ENCODE data around the gene COG4. TPM values are rescaled to one million over a fixed set of nuclear protein-coding genes. Genes with fewer than 3 reads are reported as not detected.

The COG4 gene
- total RNA-seq, 3 donors from 2014 or later: 36.4 to 46.1 (median 41.3) TPM

- no peak for TF ChIP-seq POLR2AphosphoS5 (IDR thresholded peaks at IDR 0.05)
- DNase-seq (ENCODE audit: low spot score in 2 of 2): peak in 1 of 2 donors; percentile 10
- peaks cover 21% of the 10 kb centered on the region for H3K36me3 ChIP-seq
Measured at GRCh38 chr16:70570967-70571570, 47.7 kb upstream of the COG4 start.

GRCh38 chr16:70569752-70570151, 46.4 kb upstream of the COG4 start:
- H3K36me3 ChIP-seq: peaks cover 21% of the 10 kb centered on the region

More at GRCh38 chr16:70570967-70571570, 47.7 kb upstream of the COG4 start:
- Histone ChIP-seq H3K27me3 (no peaks in the 10 kb centered on the region), H3K4me3 (no peak overlapping the region), H3K27ac (peak overlapping the region; percentile 12 to 18), H3K4me1 (peaks cover under 1 to 15% of the 10 kb centered on the region in 2 donors), H3K9me3 (no peaks in the 10 kb centered on the region)
- intact Hi-C loops (cut with DNase I; ENCODE audit: low total_unique reads): no loop called here

GRCh38 chr16:70568601-70569237, 45.4 kb upstream of the COG4 start:
- no peak for DNase-seq (ENCODE audit: low spot score in 2 of 2)
- H3K27me3 ChIP-seq: no peaks in the 10 kb centered on the region
- peaks cover 25% of the 10 kb centered on the region for H3K36me3 ChIP-seq
- H3K4me1 ChIP-seq: peaks cover 0 to 6% of the 10 kb centered on the region in 2 donors
- H3K4me3 ChIP-seq: no peak overlapping the region
- H3K27ac ChIP-seq: peak overlapping the region; percentile 17 to 67
- no peak for TF ChIP-seq CTCF (IDR thresholded peaks at IDR 0.05)
- TF ChIP-seq POLR2A (IDR thresholded peaks at IDR 0.05): no peak
- no peak for TF ChIP-seq POLR2AphosphoS5 (IDR thresholded peaks at IDR 0.05)
- no peaks in the 10 kb centered on the region for H3K9me3 ChIP-seq
- intact Hi-C loops (cut with DNase I; ENCODE audit: low total_unique reads): no loop called here

More at GRCh38 chr16:70569752-70570151, 46.4 kb upstream of the COG4 start:
- H3K27ac ChIP-seq: peak overlapping the region in 1 of 2 donors; percentile 33
- no peaks in the 10 kb centered on the region for H3K9me3 ChIP-seq
- no peak overlapping the region for H3K4me3 ChIP-seq
- H3K4me1 ChIP-seq: peaks cover 0 to 15% of the 10 kb centered on the region in 2 donors
- DNase-seq (ENCODE audit: low spot score in 2 of 2): peak in 1 of 2 donors; percentile 17
- TF ChIP-seq POLR2AphosphoS5 (IDR thresholded peaks at IDR 0.05): no peak
- TF ChIP-seq POLR2A (IDR thresholded peaks at IDR 0.05): no peak
- intact Hi-C loops (cut with DNase I; ENCODE audit: low total_unique reads): no loop called here
- no peaks in the 10 kb centered on the region for H3K27me3 ChIP-seq

GRCh38 chr16:70565053-70565452, 41.7 kb upstream of the COG4 start:
- Histone ChIP-seq H3K9me3 (no peaks in the 10 kb centered on the region), H3K27ac (peak overlapping the region; percentile 36 to 80), H3K4me3 (no peak overlapping the region), H3K27me3 (no peaks in the 10 kb centered on the region), H3K4me1 (peaks cover 0 to 14% of the 10 kb centered on the region in 2 donors), H3K36me3 (peaks cover 19% of the 10 kb centered on the region)
- no peak for DNase-seq (ENCODE audit: low spot score in 2 of 2)
- TF ChIP-seq POLR2A (IDR thresholded peaks at IDR 0.05): no peak
- no peak for TF ChIP-seq CTCF (IDR thresholded peaks at IDR 0.05)
- no peak for TF ChIP-seq POLR2AphosphoS5 (IDR thresholded peaks at IDR 0.05)
- intact Hi-C loops (cut with DNase I; ENCODE audit: low total_unique reads): no loop called here

- intact Hi-C loops (cut with DNase I; ENCODE audit: low total_unique reads): no loop called here
- no peak for DNase-seq (ENCODE audit: low spot score in 2 of 2)
- H3K4me3 ChIP-seq: no peak overlapping the region
- H3K36me3 ChIP-seq: peaks cover 7% of the 10 kb centered on the region
- H3K9me3 ChIP-seq: no peaks in the 10 kb centered on the region
- H3K27me3 ChIP-seq: no peaks in the 10 kb centered on the region
- H3K4me1 ChIP-seq: peaks cover 0 to 14% of the 10 kb centered on the region in 2 donors
- TF ChIP-seq POLR2AphosphoS5 (IDR thresholded peaks at IDR 0.05) (no peak), CTCF (IDR thresholded peaks at IDR 0.05) (no peak), POLR2A (IDR thresholded peaks at IDR 0.05) (no peak)
- peak overlapping the region; percentile 22 to 80 for H3K27ac ChIP-seq
Measured at GRCh38 chr16:70563636-70564035, 40.3 kb upstream of the COG4 start.

GRCh38 chr16:70561623-70562022, 38.3 kb upstream of the COG4 start:
- H3K27me3 ChIP-seq: no peaks in the 10 kb centered on the region
- intact Hi-C loops (cut with DNase I; ENCODE audit: low total_unique reads): no loop called here
- H3K4me3 ChIP-seq: no peak overlapping the region
- H3K36me3 ChIP-seq: peaks cover 7% of the 10 kb centered on the region
- H3K4me1 ChIP-seq: peaks cover 0 to 14% of the 10 kb centered on the region in 2 donors
- H3K9me3 ChIP-seq: no peaks in the 10 kb centered on the region
- peak; percentile 75 to 94 for DNase-seq (ENCODE audit: low spot score in 2 of 2)
- peak overlapping the region; percentile 22 to 80 for H3K27ac ChIP-seq
- peak; percentile 39 to 77 (median 45) for TF ChIP-seq POLR2AphosphoS5 (IDR thresholded peaks at IDR 0.05)
- TF ChIP-seq CTCF (IDR thresholded peaks at IDR 0.05): no peak
- TF ChIP-seq POLR2A (IDR thresholded peaks at IDR 0.05): no peak

Measured in breast epithelium (tissue), 4 donors.